Caki2 (cell line): Measurements from ENCODE around the gene SKI. TPM values are rescaled to one million over a fixed set of nuclear protein-coding genes. Genes with fewer than 3 reads are reported as not detected.
"Not testable (repeated sequence)": the region's sequence is repeated elsewhere in the genome, so short reads cannot be mapped to it uniquely, and the experiment has no call there.

Experiments used
- DNase-seq: peaks from one replicate; pipeline ENCODE4 v3.0.0-alpha.2; 2015; ENCODE audit warnings: low read depth
- in situ Hi-C: cut with HindIII; loops from 2 replicates; pipeline ENCODE4 v1.10.0; 2016; ENCODE audit warnings: low sequenced_read_pairs, low pct_unique_long_range_greater_than_20kb, mixed read lengths
- total RNA-seq: library from RNA; depleted of rRNA; stranded (reverse); fragments of >200 nt; shearing (Covaris generic); gene quantifications from 2 replicates; pipeline ENCODE4 v1.2.3, GENCODE V29; 2014; ENCODE audit warnings: low replicate concordance

SKI gene
- total RNA-seq, 1 experiment from 2014 or later: 5.6 TPM

- in situ Hi-C loops: no loop called here
- no peak for DNase-seq
Measured at GRCh38 chr1:2292725-2293450, 64.8 kb downstream of the SKI start.

- in situ Hi-C loops: no loop called here
- DNase-seq: no peak
Measured at GRCh38 chr1:2294033-2294724, 66.1 kb downstream of the SKI start.

GRCh38 chr1:2294725-2295078 is 66.6 kb downstream of the SKI start:
- DNase-seq: no peak
- in situ Hi-C loops: no loop called here

GRCh38 chr1:2295526-2295925 is 67.4 kb downstream of the SKI start:
- DNase-seq: no peak
- in situ Hi-C loops: no loop called here

- DNase-seq, in situ Hi-C loops: not testable (repeated sequence)
Measured at GRCh38 chr1:2296211-2296610, 68.1 kb downstream of the SKI start.

GRCh38 chr1:2296614-2297013 is 68.5 kb downstream of the SKI start:
- DNase-seq: no peak
- in situ Hi-C loops: no loop called here

- in situ Hi-C loops: no loop called here
Measured at GRCh38 chr1:2297246-2298011, 69.3 kb downstream of the SKI start.

GRCh38 chr1:2298685-2299084 is 70.6 kb downstream of the SKI start:
- DNase-seq: no peak
- in situ Hi-C loops: no loop called here

More at GRCh38 chr1:2297246-2298011, 69.3 kb downstream of the SKI start:
- DNase-seq: no peak

GRCh38 chr1:2299131-2299627 is 71.1 kb downstream of the SKI start:
- in situ Hi-C loops: no loop called here
- no peak for DNase-seq

- in situ Hi-C loops: no loop called here
- no peak for DNase-seq
Measured at GRCh38 chr1:2300004-2300771, 72.1 kb downstream of the SKI start.

GRCh38 chr1:2300851-2301606 is 72.9 kb downstream of the SKI start:
- in situ Hi-C loops: no loop called here
- DNase-seq: no peak

- DNase-seq: no peak
- in situ Hi-C loops: no loop called here
Measured at GRCh38 chr1:2301607-2302291, 73.6 kb downstream of the SKI start.

- in situ Hi-C loops: no loop called here
- DNase-seq: no peak
Measured at GRCh38 chr1:2302292-2302925, 74.3 kb downstream of the SKI start.

GRCh38 chr1:2303016-2303775 is 75.1 kb downstream of the SKI start:
- DNase-seq: no peak
- in situ Hi-C loops: no loop called here

- no peak for DNase-seq
- in situ Hi-C loops: no loop called here
Measured at GRCh38 chr1:2303781-2304180, 75.7 kb downstream of the SKI start.

- no peak for DNase-seq
Measured at GRCh38 chr1:2304282-2304681, 76.2 kb downstream of the SKI start.

More at GRCh38 chr1:2304282-2304681, 76.2 kb downstream of the SKI start:
- in situ Hi-C loops: no loop called here
